ENCODE measurements around the gene PLEKHA5. TPM values are rescaled to one million over a fixed set of nuclear protein-coding genes. Genes with fewer than 3 reads are reported as not detected.

PLEKHA5 gene
- polyA plus RNA-seq, 3 donors, result 0.35 to 0.79 (median 0.41) TPM

DNA sequence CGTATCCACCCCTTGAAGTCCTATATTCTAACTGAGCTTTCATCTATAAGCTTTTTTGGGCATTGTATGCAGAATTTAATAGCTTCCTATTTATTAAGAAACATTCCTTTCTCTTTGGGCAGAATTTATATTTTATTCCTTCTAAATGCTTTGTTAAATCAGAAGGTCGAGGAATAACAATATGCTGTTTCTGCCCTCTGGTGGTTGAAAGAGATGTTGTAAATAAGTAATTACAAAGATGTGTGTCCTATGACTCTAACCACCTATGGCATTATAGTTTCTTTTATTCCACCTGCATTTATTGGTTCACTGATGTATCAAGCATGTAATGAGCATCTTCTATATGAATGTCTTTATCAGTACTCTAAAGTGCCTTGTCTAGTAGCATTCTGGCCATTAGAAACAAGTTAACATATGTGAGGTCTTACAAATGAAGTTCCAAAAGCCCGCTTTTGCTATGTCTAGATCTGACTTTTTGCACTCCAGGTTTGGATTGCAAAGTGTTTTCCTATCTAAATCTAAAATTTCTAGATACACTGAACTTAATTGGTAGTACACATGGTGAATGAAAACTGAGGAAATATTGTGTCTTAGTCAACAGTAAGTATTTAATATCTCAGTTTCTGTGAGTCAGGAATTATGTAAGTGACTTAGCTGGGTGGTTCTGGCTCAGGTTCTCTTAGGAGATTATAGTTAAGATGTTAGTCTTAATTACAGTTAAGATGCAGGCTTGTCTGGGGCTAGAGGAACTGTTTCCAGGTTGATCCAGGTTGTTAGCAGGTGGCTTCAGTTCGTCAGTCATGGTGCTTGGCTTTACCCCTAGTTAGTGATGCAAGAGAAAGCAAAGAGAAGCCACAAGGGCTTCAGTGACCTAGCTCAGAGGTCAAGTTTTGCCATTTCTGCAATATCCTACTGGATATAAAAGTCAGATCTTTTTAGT is 57.5 kb downstream of the PLEKHA5 start:
- WGBS (ENCODE audit: insufficient coverage), result 43% methylated on average over 1 of the region's 4 CpGs
- Mint-ChIP-seq H3K27ac (peak overlapping the region in 4 of 7 donors; percentile 2 to 61 (median 20)), H3K9me3 (peaks cover 0 to 2% (median 0%) of the 10 kb centered on the region in 7 donors), H3K4me1 (peaks cover 37% of the 10 kb centered on the region), H3K4me3 (no peak overlapping the region), H3K36me3 (no peaks in the 10 kb centered on the region), H3K27me3 (ENCODE audit: low read depth in 3 of 3) (no peaks in the 10 kb centered on the region)
- Histone ChIP-seq H3K79me2 (ENCODE audit: insufficient read depth, low read length) (no peaks in the 10 kb centered on the region), H3K27ac (ENCODE audit: low read depth in 1 of 2, low read length in 2 of 2) (no peak overlapping the region), H2AFZ (ENCODE audit: insufficient read depth, low read depth, low read length, poor library complexity, severe bottlenecking) (no peak overlapping the region), H3K36me3 (replicated peaks in 1 of 2; ENCODE audit: control insufficient read depth in 1 of 2, insufficient read depth in 2 of 2, low read length in 2 of 2) (no peaks in the 10 kb centered on the region), H3K4me2 (replicated peaks; ENCODE audit: extremely low read depth, low read length, poor library complexity, severe bottlenecking) (no peak overlapping the region), H3K4me1 (ENCODE audit: control insufficient read depth in 1 of 2, insufficient read depth in 2 of 2, low read length in 2 of 2) (peaks cover 35 to 43% of the 10 kb centered on the region in 2 donors), H3K4me3 (replicated peaks in 1 of 3; ENCODE audit: low read depth in 2 of 3, low read length in 3 of 3) (no peak overlapping the region), H3K27me3 (ENCODE audit: control insufficient read depth in 2 of 2, insufficient read depth in 2 of 2, low read length in 2 of 2) (no peaks in the 10 kb centered on the region), H4K20me1 (ENCODE audit: insufficient read depth, low read length) (no peaks in the 10 kb centered on the region), H3K9me3 (replicated peaks in 1 of 2; ENCODE audit: control insufficient read depth in 1 of 2, insufficient read depth in 1 of 2, low read length in 2 of 2) (no peaks in the 10 kb centered on the region), H3K9ac (ENCODE audit: insufficient read depth, low read length, poor library complexity, severe bottlenecking) (no peak overlapping the region)
- TF ChIP-seq CTCF (IDR thresholded peaks at IDR 0.05), result peak; percentile 82
- intact Hi-C loops (cut with micrococcal nuclease), result loop anchor here in 1 of 2 donors (10.0 kb wide), 1 partner anchor 322 kb away; no protein-coding TSS in a partner anchor
- DNase-seq, result peak in 2 of 3 donors; percentile 31 to 38

DNA sequence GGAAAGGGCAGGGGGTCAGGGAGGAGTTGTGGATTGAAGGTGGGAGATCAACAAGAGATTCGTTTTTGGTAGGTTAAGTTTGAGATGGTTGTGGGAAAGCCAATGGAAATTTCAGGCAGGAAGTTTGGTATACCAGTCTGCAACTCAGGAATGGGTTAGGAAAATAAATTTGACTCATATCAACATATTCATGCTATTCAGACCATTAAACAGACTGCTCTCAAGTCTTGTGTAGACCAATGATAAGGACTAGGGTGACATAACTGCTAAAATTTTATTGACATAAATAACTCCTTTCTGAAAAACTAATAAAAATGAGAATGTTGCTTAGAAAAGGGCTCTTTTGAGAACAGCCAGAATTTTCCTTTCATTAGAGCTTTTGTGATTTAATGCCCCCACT is 60.0 kb downstream of the PLEKHA5 start:
- peaks cover 37% of the 10 kb centered on the region for H3K4me1 Mint-ChIP-seq
- H3K4me2 ChIP-seq (replicated peaks; ENCODE audit: extremely low read depth, low read length, poor library complexity, severe bottlenecking), result peak overlapping the region; percentile 51
- no CpG with 5 or more reads among the region's 1 CpG for WGBS (ENCODE audit: insufficient coverage)

More for the DNA sequence above, 60.0 kb downstream of the PLEKHA5 start:
- H2AFZ ChIP-seq (ENCODE audit: insufficient read depth, low read depth, low read length, poor library complexity, severe bottlenecking), result no peak overlapping the region
- peaks cover 35 to 43% of the 10 kb centered on the region in 2 donors for H3K4me1 ChIP-seq (ENCODE audit: control insufficient read depth in 1 of 2, insufficient read depth in 2 of 2, low read length in 2 of 2)
- Mint-ChIP-seq H3K27me3 (ENCODE audit: low read depth in 3 of 3) (no peaks in the 10 kb centered on the region), H3K27ac (peak overlapping the region in 6 of 7 donors; percentile 10 to 93 (median 84)), H3K36me3 (peaks cover 0 to 2% of the 10 kb centered on the region in 2 donors), H3K9me3 (peaks cover 0 to 2% (median 0%) of the 10 kb centered on the region in 7 donors), H3K4me3 (no peak overlapping the region)
- H3K27me3 ChIP-seq (ENCODE audit: control insufficient read depth in 2 of 2, insufficient read depth in 2 of 2, low read length in 2 of 2), result no peaks in the 10 kb centered on the region
- no peaks in the 10 kb centered on the region for H3K9me3 ChIP-seq (replicated peaks in 1 of 2; ENCODE audit: control insufficient read depth in 1 of 2, insufficient read depth in 1 of 2, low read length in 2 of 2)
- no peak for DNase-seq
- no peak for TF ChIP-seq CTCF (IDR thresholded peaks at IDR 0.05)
- H4K20me1 ChIP-seq (ENCODE audit: insufficient read depth, low read length), result no peaks in the 10 kb centered on the region
- H3K9ac ChIP-seq (ENCODE audit: insufficient read depth, low read length, poor library complexity, severe bottlenecking), result no peak overlapping the region
- no peaks in the 10 kb centered on the region for H3K36me3 ChIP-seq (replicated peaks in 1 of 2; ENCODE audit: control insufficient read depth in 1 of 2, insufficient read depth in 2 of 2, low read length in 2 of 2)
- peak overlapping the region in 1 of 2 donors; percentile 94 for H3K27ac ChIP-seq (ENCODE audit: low read depth in 1 of 2, low read length in 2 of 2)
- peak overlapping the region in 1 of 3 experiments; percentile 1 for H3K4me3 ChIP-seq (replicated peaks in 1 of 3; ENCODE audit: low read depth in 2 of 3, low read length in 3 of 3)
- intact Hi-C loops (cut with micrococcal nuclease), result loop anchor here in 1 of 2 donors (10.0 kb wide), 1 partner anchor 325 kb away; no protein-coding TSS in a partner anchor
- H3K79me2 ChIP-seq (ENCODE audit: insufficient read depth, low read length), result no peaks in the 10 kb centered on the region
